Astrocyte (in vitro differentiated cells and primary cell): ENCODE results near the gene ABHD12. TPM values are rescaled to one million over a fixed set of nuclear protein-coding genes. Genes with fewer than 3 reads are reported as not detected.

ENCODE experiments used
- DNase-seq: peaks from one replicate; pipeline ENCODE4 v3.0.0-alpha.2; 2010; ENCODE audit warnings: low read depth
- FAIRE-seq: peaks from 2 replicates; lab custom pipeline; 2011; peaks lifted over from hg19 to GRCh38; lab: Jason Lieb, UNC
- H2AFZ ChIP-seq: 2 replicates; pipeline ENCODE4 v1.6.0; 2012; ENCODE audit warnings: low read depth, low read length, inconsistent platforms
- H3K27ac ChIP-seq: 2 replicates; pipeline ENCODE4 v1.5.1; 2011; ENCODE audit warnings: low read depth, low read length, inconsistent platforms
- H3K27me3 ChIP-seq: 2 replicates; pipeline ENCODE4 v1.6.0; 2011; ENCODE audit warnings: low read length, inconsistent platforms; ENCODE audit not compliant: insufficient read depth
- H3K36me3 ChIP-seq: 2 replicates; pipeline ENCODE4 v1.5.1; 2011; ENCODE audit warnings: low read length, inconsistent platforms; ENCODE audit not compliant: insufficient read depth
- H3K4me1 ChIP-seq: 2 replicates; pipeline ENCODE4 v1.5.1; 2011; ENCODE audit warnings: low read length, inconsistent platforms; ENCODE audit not compliant: insufficient read depth
- H3K4me2 ChIP-seq: 2 replicates; pipeline ENCODE4 v1.6.0; 2012; ENCODE audit warnings: low read length, inconsistent platforms
- H3K4me3 ChIP-seq: 2 replicates; pipeline ENCODE4 v1.5.1; 2011; ENCODE audit warnings: low read depth, mild to moderate bottlenecking, low read length, inconsistent platforms; ENCODE audit not compliant: insufficient read depth
- H3K79me2 ChIP-seq: 2 replicates; pipeline ENCODE4 v1.6.0; 2012; ENCODE audit warnings: mild to moderate bottlenecking, low read length, inconsistent platforms; ENCODE audit not compliant: insufficient read depth
- H3K9ac ChIP-seq: 2 replicates; pipeline ENCODE4 v1.6.0; 2012; ENCODE audit warnings: mild to moderate bottlenecking, low read length, inconsistent platforms
- H3K9me3 ChIP-seq: 2 replicates; pipeline ENCODE4 v1.5.1; 2012; ENCODE audit warnings: low read depth, mild to moderate bottlenecking, low read length, inconsistent platforms; ENCODE audit not compliant: insufficient read depth
- H4K20me1 ChIP-seq: 2 replicates; pipeline ENCODE4 v1.6.0; 2012; ENCODE audit warnings: low read length, inconsistent platforms; ENCODE audit not compliant: insufficient read depth
- H3K27ac Mint-ChIP-seq: one replicate; pipeline ENCODE4 v1.8.0; 2021; ENCODE audit warnings: mild to moderate bottlenecking, mixed read lengths; ENCODE audit not compliant: unreplicated experiment
- H3K27me3 Mint-ChIP-seq: one replicate; pipeline ENCODE4 v1.8.0; 2021; ENCODE audit warnings: low read depth, mixed read lengths; ENCODE audit not compliant: unreplicated experiment
- H3K36me3 Mint-ChIP-seq: one replicate; pipeline ENCODE4 v1.8.0; 2021; ENCODE audit warnings: low read depth, mixed read lengths; ENCODE audit not compliant: unreplicated experiment
- H3K4me1 Mint-ChIP-seq: one replicate; pipeline ENCODE4 v1.8.0; 2021; ENCODE audit warnings: low read depth, mixed read lengths; ENCODE audit not compliant: unreplicated experiment
- H3K4me3 Mint-ChIP-seq: one replicate; pipeline ENCODE4 v1.8.0; 2021; ENCODE audit warnings: mild to moderate bottlenecking, moderate library complexity, mixed read lengths; ENCODE audit not compliant: unreplicated experiment
- H3K9me3 Mint-ChIP-seq: one replicate; pipeline ENCODE4 v1.8.0; 2021; ENCODE audit warnings: mild to moderate bottlenecking, mixed read lengths; ENCODE audit not compliant: unreplicated experiment
- CTCF ChIP-seq: IDR thresholded peaks from 2 replicates; pipeline ENCODE4 v1.5.1; 2011; ENCODE audit warnings: low read depth, mild to moderate bottlenecking, inconsistent platforms, low read length, moderate library complexity; ENCODE audit not compliant: insufficient read depth
- EZH2 ChIP-seq: IDR thresholded peaks from 2 replicates; pipeline ENCODE4 v1.6.1; 2012; ENCODE audit warnings: mild to moderate bottlenecking, low read length, inconsistent platforms; ENCODE audit not compliant: insufficient read depth
- total RNA-seq: library from RNA; stranded (reverse); gene quantifications from 2 replicates; pipeline ENCODE4 v1.2.1, GENCODE V29; 2021

The ABHD12 gene
- total RNA-seq, 1 donor from 2014 or later = 98.1 TPM

DNA sequence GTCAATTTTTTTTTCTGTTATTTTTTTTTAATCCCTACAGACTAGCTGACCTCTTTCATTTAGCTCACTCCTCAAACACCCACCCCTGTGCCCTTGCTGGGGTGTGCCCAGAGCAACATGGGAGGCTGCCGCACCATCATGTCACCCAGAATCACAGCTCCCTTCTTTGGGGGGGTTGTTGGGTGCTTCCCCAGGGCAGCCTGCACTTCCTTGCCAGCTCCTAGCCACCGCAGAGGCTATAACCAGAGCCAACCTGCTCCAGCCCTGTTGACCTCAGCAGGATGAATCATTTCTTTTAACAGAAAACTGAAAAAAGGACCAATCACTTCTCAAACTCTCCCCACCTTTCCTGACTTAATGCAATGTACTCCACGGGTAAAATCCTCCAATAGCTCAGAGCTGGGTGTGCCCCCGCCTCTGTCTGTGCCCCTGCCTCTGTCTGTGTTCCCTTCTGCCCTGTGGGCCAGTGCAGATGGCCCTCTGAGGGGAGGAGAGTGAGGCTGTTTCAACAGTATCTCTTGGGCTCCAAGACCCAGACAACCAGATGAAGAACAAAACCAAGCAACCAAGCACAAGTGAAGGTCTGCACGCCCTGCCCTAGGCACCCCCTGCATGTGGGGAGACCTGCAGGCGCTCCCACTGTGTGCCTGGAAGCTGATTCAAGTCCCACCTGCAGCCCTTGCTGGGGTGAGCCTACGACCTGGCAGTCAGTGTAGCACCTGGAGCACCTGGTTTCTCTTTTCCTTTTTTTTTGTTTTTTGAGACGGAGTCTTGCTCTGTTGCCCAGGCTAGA lies 75.0 kb downstream of the ABHD12 start:
- Histone ChIP-seq H3K4me2 (peak overlapping the region; percentile 53), H3K4me1 (peaks cover 21% of the 10 kb centered on the region), H2AFZ (no peak overlapping the region), H3K9ac (peak overlapping the region; percentile 33), H3K27ac (no peak overlapping the region), H4K20me1 (peaks cover 5% of the 10 kb centered on the region), H3K4me3 (no peak overlapping the region), H3K27me3 (no peaks in the 10 kb centered on the region), H3K36me3 (peaks cover 3% of the 10 kb centered on the region), H3K79me2 (peaks cover 2% of the 10 kb centered on the region), H3K9me3 (no peaks in the 10 kb centered on the region)
- DNase-seq = peak; percentile 60
- Mint-ChIP-seq H3K4me3 (no peak overlapping the region), H3K27me3 (no peaks in the 10 kb centered on the region), H3K9me3 (no peaks in the 10 kb centered on the region), H3K27ac (peak overlapping the region; percentile 87), H3K36me3 (peaks cover 8% of the 10 kb centered on the region), H3K4me1 (peaks cover 23% of the 10 kb centered on the region)
- peak; percentile 0 for TF ChIP-seq CTCF
- no peak for TF ChIP-seq EZH2
- FAIRE-seq = no peak

DNA sequence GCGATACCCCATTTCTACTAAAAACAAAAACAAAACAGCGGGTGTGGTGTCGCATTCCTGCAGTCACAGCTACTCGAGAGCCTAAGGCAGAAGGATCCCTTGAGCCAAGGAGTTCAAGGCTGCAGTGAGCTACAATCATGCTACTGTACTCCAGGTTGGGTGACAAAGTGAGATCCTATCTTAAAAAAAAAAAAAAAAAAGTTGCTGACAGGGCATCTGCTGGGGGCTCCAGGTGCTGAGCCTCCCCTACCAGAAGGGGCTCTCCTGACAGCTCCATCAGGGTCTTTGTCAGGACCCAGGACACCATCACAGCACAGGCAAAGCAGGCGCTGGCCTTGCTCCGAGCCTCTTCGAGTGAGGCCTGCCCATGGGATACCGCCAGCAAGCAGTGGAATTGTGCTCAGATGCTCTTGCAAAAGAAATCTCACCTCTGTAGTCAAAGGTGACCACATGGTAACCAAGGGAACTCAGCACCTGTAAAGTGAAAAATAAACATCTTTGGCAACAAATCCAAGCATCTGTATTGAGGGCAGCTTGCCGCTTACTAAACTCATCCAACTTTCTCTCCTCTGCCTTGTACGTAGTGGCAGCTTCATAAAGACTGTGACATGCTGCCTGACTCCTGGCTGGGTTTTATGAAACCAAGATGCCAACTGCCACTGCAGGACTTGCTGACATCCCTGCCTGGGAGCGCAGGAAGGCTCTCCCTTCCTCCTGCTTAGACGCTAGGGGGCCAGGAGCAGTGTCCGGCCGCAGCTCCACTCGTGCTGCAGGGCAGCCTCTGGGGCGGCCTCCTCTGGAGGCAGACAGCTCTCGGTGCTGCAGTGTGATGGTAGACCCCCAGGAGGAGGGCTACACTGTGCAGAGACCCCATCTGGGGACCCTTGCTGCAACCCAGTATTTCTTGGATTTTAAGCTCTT lies 75.9 kb downstream of the ABHD12 start:
- Histone ChIP-seq H2AFZ (no peak overlapping the region), H3K9me3 (no peaks in the 10 kb centered on the region), H3K4me1 (peaks cover 29% of the 10 kb centered on the region), H3K36me3 (peaks cover 3% of the 10 kb centered on the region), H3K27ac (no peak overlapping the region), H3K9ac (no peak overlapping the region), H3K4me3 (no peak overlapping the region), H3K79me2 (peaks cover 2% of the 10 kb centered on the region), H3K4me2 (peak overlapping the region; percentile 53), H3K27me3 (no peaks in the 10 kb centered on the region), H4K20me1 (peaks cover 5% of the 10 kb centered on the region)
- Mint-ChIP-seq H3K4me1 (peaks cover 31% of the 10 kb centered on the region), H3K27me3 (no peaks in the 10 kb centered on the region), H3K4me3 (no peak overlapping the region), H3K36me3 (peaks cover 4% of the 10 kb centered on the region), H3K9me3 (no peaks in the 10 kb centered on the region), H3K27ac (peak overlapping the region; percentile 87)
- peak; percentile 2 for TF ChIP-seq CTCF
- no peak for TF ChIP-seq EZH2
- no peak for FAIRE-seq
- DNase-seq = no peak
